Measurements from ENCODE around the gene WDR62.
A peak's percentile ranks its signal among the peaks of the same experiment; 100 is the strongest.

Gene WDR62

DNA sequence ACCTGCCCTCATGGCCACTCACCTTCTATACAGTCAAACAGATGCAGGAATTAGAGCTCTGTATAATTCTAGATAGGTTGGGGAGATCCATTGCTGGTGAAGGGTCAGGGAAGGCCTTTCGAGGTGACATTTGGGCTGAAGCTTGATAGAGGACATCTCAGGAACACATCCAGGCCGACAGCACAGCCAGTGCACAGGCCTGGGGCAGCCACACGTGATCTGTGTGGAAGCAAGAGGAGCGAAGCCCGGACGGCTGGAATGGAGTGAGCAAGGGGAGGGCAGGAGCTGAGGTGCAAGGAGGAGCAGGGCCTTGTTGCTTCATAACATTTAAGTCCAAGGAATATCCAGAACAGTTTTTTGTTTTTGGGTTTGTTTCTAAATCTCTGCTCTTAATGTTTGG is 51.7 kb downstream of the WDR62 start:
- H3K4me1 Mint-ChIP-seq, result no peaks in the 10 kb centered on the region
- peaks cover 10% of the 10 kb centered on the region for H3K36me3 Mint-ChIP-seq (ENCODE audit: low read depth)
- no peak for TF ChIP-seq CTCF (IDR thresholded peaks at IDR 0.05; ENCODE audit: unreplicated experiment in 3 of 3)
- no peaks in the 10 kb centered on the region for H3K27me3 Mint-ChIP-seq (ENCODE audit: low read depth)
- peak overlapping the region in 1 of 3 experiments; percentile 24 for H3K4me3 Mint-ChIP-seq
- no peaks in the 10 kb centered on the region for H3K9me3 Mint-ChIP-seq
- H3K27ac Mint-ChIP-seq, result no peak overlapping the region

GRCh38 chr19:36106991-36107390 is 52.3 kb downstream of the WDR62 start:
- peaks cover 13% of the 10 kb centered on the region for H3K36me3 Mint-ChIP-seq (ENCODE audit: low read depth)
- no peaks in the 10 kb centered on the region for H3K27me3 Mint-ChIP-seq (ENCODE audit: low read depth)
- H3K27ac Mint-ChIP-seq, result no peak overlapping the region

GRCh38 chr19:36108684-36109083 is 54.0 kb downstream of the WDR62 start:
- Mint-ChIP-seq H3K36me3 (ENCODE audit: low read depth) (peaks cover 23% of the 10 kb centered on the region), H3K9me3 (no peaks in the 10 kb centered on the region), H3K4me1 (peaks cover 8% of the 10 kb centered on the region), H3K27me3 (ENCODE audit: low read depth) (no peaks in the 10 kb centered on the region), H3K27ac (no peak overlapping the region), H3K4me3 (no peak overlapping the region)
- no peak for TF ChIP-seq CTCF (IDR thresholded peaks at IDR 0.05; ENCODE audit: unreplicated experiment in 3 of 3)

More at GRCh38 chr19:36106991-36107390, 52.3 kb downstream of the WDR62 start:
- Mint-ChIP-seq H3K4me3 (no peak overlapping the region), H3K4me1 (no peaks in the 10 kb centered on the region), H3K9me3 (no peaks in the 10 kb centered on the region)
- no peak for TF ChIP-seq CTCF (IDR thresholded peaks at IDR 0.05; ENCODE audit: unreplicated experiment in 3 of 3)

- Mint-ChIP-seq H3K4me1 (peaks cover 19% of the 10 kb centered on the region), H3K36me3 (ENCODE audit: low read depth) (peaks cover 26% of the 10 kb centered on the region), H3K4me3 (peak within 1 kb of the TSS; percentile 69 to 96 (median 75)), H3K27me3 (ENCODE audit: low read depth) (no peaks in the 10 kb centered on the region), H3K27ac (no peak within 1 kb of the TSS), H3K9me3 (no peaks in the 10 kb centered on the region)
- TF ChIP-seq CTCF (IDR thresholded peaks at IDR 0.05; ENCODE audit: unreplicated experiment in 3 of 3), result no peak
These were observed 55.9 kb downstream of the WDR62 start, which contains the start of gene OVOL3 for GRCh38 chr19:36110487-36111199. OVOL3 (plus strand) TSS chr19:36111143; CDS start chr19:36111203, 60 bp downstream.

- Mint-ChIP-seq H3K36me3 (ENCODE audit: low read depth) (peaks cover 28% of the 10 kb centered on the region), H3K27me3 (ENCODE audit: low read depth) (no peaks in the 10 kb centered on the region), H3K27ac (no peak overlapping the region), H3K4me1 (peaks cover 19% of the 10 kb centered on the region), H3K4me3 (no peak overlapping the region), H3K9me3 (no peaks in the 10 kb centered on the region)
- no peak for TF ChIP-seq CTCF (IDR thresholded peaks at IDR 0.05; ENCODE audit: unreplicated experiment in 3 of 3)
These were observed 56.5 kb downstream of the WDR62 start for GRCh38 chr19:36111200-36111539.

DNA sequence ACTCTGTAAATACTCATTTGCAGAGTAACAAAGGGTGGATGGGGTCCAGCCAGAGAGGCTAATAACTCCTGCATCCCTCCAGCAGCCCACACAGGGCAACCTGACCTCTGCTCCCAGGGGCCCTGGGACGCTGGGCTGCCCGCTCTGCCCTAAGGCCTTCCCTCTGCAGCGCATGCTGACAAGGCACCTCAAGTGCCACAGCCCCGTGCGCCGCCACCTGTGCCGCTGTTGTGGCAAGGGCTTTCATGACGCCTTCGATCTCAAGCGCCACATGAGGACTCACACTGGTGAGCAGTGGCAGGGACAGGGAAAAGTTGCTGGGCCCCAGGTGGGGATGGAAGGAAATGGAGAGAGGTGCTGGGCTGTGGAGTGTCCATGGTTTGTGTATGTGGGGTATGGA is 58.0 kb downstream of the WDR62 start:
- H3K36me3 Mint-ChIP-seq (ENCODE audit: low read depth), result peaks cover 33% of the 10 kb centered on the region
- H3K9me3 Mint-ChIP-seq, result no peaks in the 10 kb centered on the region
- no peak overlapping the region for H3K27ac Mint-ChIP-seq
- no peak for TF ChIP-seq CTCF (IDR thresholded peaks at IDR 0.05; ENCODE audit: unreplicated experiment in 3 of 3)
- H3K4me1 Mint-ChIP-seq, result peaks cover 19% of the 10 kb centered on the region
- peak overlapping the region; percentile 78 to 96 (median 88) for H3K4me3 Mint-ChIP-seq
- H3K27me3 Mint-ChIP-seq (ENCODE audit: low read depth), result no peaks in the 10 kb centered on the region

Data from nephron (organoid).